Endothelial cell of hepatic sinusoid (primary cell): Measurements from ENCODE around the gene EPS8.

ENCODE experiments used
- in situ Hi-C: cut with HindIII; loops from 2 replicates; pipeline ENCODE4 v1.10.0; 2017; ENCODE audit warnings: low sequenced_read_pairs

Gene EPS8

DNA sequence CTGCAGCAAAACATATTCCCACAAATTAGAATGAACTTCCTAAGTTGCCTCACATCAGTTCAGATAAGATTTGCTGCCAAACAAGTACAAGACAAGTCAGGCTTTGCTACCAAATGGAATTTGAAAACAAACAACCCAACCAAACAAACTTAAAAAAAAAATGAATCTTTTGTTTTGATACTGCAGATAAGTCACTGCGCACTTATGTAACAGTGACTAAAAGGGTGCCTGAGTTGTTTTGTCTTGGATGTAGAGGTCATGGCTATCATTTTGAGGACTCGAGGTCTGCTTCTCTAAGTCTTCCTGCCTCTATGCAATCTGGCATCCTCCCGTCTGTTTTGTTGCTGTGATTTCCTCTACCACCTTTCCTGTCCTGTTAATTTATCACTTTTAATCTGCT is 11.1 kb upstream of the EPS8 start:
- in situ Hi-C loops: no loop called here

DNA sequence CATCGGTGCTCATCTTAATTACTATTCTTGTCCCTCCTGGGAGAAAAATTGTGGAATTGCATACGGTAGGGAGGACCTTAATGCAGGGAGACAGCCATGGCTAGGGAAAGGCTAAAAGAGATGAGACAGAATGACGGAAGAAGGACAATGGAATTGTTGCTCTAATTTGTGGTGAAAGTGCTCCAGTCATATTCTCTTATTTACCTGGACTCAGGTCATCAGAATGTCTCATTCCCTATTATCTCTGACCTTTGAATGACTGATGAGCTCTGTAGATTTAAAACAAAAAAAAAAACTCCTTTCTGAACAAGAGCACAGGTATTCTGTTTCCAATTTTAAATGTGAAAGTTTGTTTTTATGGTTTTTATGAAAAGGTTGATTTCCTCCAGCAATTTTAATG is 8.6 kb upstream of the EPS8 start:
- in situ Hi-C loops: no loop called here

DNA sequence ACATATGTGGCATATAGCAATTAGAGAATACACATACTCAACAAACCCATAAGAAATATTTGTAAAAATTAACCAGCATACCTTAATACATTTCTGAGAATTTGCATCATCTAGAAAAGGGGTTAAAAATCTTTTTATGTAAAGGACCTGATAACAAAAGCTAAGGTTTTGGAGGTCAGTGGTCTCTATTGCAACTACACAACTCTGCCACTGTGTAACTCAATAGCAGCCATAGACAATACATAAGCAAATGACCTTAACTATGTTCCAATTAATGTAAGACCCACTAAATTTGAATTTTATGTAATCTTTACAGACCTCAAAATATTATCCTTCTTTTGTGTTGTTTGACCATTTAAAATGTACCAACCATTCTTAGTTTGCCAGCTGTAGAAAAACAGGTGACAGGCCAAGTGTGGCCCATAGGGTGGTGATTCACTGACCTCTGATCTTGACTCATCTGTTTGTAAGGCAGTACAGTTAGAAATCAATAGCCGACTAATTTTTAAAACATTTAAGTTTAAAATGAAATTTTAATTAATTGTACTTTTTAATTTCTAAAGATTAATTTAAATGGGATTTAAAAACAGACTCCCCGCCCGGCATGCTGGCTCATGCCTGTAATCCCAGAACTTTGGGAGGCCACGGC is 7.4 kb upstream of the EPS8 start:
- in situ Hi-C loops: no loop called here

DNA sequence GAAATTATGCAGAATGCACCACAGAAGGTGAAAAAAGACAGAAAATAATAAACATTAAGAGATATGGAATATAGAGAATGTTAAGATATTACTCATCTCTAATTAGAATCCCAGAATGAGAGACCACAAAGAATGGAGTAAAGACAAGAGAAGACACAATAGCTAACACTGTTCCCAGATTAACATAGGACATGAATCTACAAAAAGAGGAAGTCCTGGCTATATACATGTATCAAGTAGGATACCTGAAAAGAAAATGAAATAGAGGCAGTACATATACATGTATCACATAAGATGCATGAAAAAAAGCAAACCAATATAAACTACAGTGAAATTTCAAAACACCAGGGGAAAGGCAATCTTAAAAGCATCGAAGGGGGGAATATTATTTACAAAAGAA is 5.6 kb upstream of the EPS8 start:
- in situ Hi-C loops: no loop called here

- in situ Hi-C loops: no loop called here
These were observed 5.0 kb upstream of the EPS8 start for GRCh38 chr12:15794196-15794595.

GRCh38 chr12:15788233-15789219 is 662 bp downstream of the EPS8 start:
- in situ Hi-C loops: no loop called here

DNA sequence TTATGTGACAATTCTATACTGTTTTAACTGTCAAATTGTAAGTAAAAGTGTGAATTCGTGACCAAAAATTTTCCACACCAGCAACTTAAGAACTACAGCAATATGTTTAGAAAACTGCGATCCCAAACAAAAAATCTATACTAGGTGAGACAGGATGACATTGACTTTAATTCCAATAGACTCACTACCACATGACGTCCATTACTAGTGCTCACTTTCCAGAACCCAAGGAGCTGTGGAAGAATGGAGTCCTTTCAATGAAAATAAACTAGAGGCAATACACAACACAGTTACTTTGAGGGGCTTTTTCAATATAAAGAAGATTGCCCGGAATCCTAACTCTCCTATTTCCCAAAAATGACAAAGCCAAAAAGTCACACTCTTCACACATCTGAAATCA is 1.4 kb downstream of the EPS8 start:
- in situ Hi-C loops: no loop called here

DNA sequence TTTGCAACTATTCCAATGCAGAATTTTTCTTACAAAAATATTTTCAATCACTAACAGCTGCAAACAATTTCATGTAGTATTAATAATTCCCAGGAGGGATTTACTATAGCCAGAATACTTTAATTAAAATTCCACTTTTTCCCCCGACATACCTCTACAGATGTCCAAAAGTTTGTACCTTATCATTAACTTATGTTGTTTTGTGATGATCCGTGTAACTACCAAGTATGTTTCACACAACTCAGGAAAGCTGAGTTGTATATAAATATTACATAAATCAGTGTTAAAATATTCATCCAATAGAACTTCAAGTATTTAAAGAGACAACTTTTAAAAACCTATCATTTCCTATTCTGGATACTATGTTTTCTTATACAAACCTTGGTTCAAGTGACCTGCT is 2.4 kb downstream of the EPS8 start:
- in situ Hi-C loops: no loop called here

DNA sequence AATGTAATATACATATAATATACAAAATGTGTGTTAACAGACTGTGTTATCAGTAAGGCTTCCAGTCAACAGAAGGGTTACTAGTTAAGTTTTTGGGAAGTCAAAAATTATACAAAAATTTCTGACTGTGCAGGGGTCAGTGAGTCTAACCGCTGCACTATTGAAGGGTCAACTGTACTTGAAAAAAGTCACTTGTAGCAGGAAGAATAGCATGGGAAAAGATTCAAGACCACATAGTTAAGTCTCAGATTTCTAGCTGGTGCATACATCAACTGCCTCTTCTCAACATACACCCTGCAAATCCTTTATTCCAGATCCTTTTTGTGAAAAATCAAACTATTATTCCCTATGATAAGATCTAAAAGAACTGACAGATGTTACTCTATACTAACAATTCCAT is 5.9 kb downstream of the EPS8 start:
- in situ Hi-C loops: no loop called here

DNA sequence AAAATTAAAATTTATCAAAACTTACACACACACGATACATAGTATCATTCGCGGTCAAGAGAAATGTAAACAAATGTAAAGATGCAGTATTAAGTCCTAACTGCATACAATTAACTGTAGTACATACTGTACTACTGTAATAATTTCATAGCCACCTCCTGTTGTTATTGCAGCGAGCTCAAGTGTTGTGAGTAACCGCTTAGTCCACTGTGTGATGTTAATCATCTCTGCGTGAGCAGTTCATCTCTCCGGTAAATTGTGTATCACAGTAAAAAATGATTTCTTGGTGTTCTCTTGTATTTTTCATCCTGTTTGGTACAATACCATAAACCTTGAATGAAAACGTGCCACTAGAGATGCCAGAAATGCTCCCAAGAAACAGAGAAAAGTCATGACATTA is 6.5 kb downstream of the EPS8 start:
- in situ Hi-C loops: no loop called here

- in situ Hi-C loops: no loop called here
These were observed 9.3 kb downstream of the EPS8 start for GRCh38 chr12:15779925-15780324.

DNA sequence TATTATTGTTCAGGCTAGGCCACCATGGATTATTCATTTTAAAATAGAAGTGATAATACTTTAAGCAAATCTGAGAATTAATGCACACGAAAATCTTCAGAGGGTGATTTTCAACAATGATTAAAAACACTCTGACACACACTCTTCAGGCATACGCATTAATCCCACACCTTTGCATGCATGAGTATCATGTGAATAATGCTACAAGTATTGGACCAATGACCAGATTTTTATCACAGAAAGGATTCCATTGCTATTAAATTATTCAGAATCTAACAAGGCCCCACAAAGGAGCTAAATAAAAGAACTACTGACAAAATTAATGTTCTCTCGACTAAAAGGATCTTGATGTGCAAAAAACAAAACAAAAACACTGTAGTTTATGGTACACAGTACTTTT is 11.1 kb downstream of the EPS8 start:
- in situ Hi-C loops: no loop called here

GRCh38 chr12:15777355-15778012 is 11.7 kb downstream of the EPS8 start:
- in situ Hi-C loops: no loop called here

DNA sequence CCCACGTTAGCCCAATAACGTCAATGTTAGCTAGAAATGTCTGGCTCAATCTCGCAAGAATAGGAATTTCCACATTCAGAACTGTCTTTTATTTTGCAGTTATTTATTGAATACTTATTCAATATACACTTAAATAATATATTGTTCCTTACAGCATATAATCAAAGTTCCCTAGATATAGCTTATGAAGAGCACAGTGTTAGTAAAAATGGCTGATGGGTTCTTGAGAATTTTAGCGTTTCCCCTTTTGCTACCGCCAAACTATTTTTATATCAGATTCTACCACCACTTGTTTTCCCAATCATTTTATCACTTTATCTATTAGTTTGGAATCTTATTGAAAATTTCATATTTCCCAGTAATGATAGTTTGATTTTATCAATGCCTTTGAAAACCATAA is 12.7 kb downstream of the EPS8 start:
- in situ Hi-C loops: no loop called here

GRCh38 chr12:15774819-15775218 is 14.4 kb downstream of the EPS8 start:
- in situ Hi-C loops: loop anchor here (5.0 kb wide), 1 partner anchor 73 kb away; no protein-coding TSS in a partner anchor

DNA sequence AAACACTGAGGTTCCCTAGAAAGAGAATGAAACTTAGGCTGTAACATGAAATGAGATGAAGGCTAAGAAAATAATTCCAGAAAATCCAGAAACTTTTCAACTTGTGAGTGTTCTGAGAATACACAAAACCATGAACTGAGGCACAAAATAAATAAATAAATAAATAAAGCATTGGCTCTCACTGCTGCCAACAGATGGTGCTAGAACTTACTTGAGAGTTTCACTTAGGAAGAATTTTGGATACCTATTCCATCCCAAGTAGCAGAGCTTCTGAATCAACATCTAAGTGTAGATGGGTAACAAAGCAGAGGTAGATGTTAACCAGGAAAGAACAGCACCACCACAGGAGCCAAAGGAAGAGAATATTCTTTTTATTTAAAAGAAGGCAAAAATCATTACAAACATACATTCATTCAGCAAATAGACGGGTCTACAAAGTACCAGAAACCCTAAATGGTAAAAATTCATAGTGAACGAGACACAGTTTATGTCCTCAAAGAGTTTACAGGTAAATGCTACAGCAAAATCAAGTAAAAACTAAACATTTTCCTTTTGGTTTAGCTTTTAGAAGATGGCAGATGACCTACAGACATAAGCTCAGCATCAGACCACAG is 16.7 kb downstream of the EPS8 start:
- in situ Hi-C loops: loop anchor here (5.0 kb wide), 1 partner anchor 70 kb away; no protein-coding TSS in a partner anchor

GRCh38 chr12:15770581-15770980 is 18.6 kb downstream of the EPS8 start:
- in situ Hi-C loops: loop anchor here (5.0 kb wide), 1 partner anchor 68 kb away; no protein-coding TSS in a partner anchor

GRCh38 chr12:15770021-15770420 is 19.2 kb downstream of the EPS8 start:
- in situ Hi-C loops: loop anchor here (5.0 kb wide), 1 partner anchor 68 kb away; no protein-coding TSS in a partner anchor

- in situ Hi-C loops: no loop called here
These were observed 19.6 kb downstream of the EPS8 start for GRCh38 chr12:15769586-15769985.

DNA sequence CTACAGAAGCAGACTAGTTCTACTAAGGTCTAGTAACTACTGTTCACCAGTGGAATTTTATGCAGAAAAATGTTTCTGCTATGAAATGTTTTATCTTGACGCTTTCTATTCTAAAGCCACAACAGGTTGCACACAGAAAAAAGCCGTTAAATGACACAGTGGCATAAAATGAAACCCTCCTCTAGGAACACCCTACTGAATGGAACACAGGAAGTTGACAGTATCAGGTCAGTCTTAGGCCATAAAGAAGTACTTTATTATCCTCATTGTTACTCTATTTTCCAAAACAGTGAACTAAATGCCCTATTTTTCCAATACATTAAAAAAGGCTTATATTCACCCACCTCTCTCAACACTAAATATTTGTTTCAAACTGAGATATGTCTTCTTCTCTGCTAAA is 21.9 kb downstream of the EPS8 start:
- in situ Hi-C loops: no loop called here

- in situ Hi-C loops: no loop called here
These were observed 25.9 kb downstream of the EPS8 start for GRCh38 chr12:15763328-15763727.
